GM23338 (cell line): Measurements from ENCODE around the gene ZNF200.

Experiments
- CREB1 ChIP-seq: fragments of 250-450 bp; sonication (Bioruptor Pico); IDR thresholded peaks from 2 replicates; pipeline ENCODE4 v1.5.0; 2020; ENCODE audit warnings: low read depth, mild to moderate bottlenecking, moderate library complexity
- CTCF ChIP-seq, 2 experiments: fragments of 200-600 bp in 1 of 2; sonication (generic) in 1 of 2; conservative IDR thresholded peaks; 2 replicates each; pipeline versions ENCODE4 v1.5.1 to v1.6.1; 2016 to 2017; ENCODE audit warnings: antibody characterized with exemption in 2 of 2, low read depth in 2 of 2, mild to moderate bottlenecking in 2 of 2, moderate library complexity in 1 of 2
- ETS1 ChIP-seq: IDR thresholded peaks from 2 replicates; pipeline ENCODE4 v1.6.1; 2016; ENCODE audit warnings: antibody characterized with exemption
- EZH2 ChIP-seq: fragments of 200-600 bp; sonication (generic); IDR thresholded peaks from one replicate; pipeline ENCODE4 v1.8.0; 2017; ENCODE audit warnings: antibody characterized with exemption, mild to moderate bottlenecking, low read depth; ENCODE audit not compliant: unreplicated experiment
- JUNB ChIP-seq: IDR thresholded peaks from one replicate; pipeline ENCODE4 v1.6.1; 2016; ENCODE audit warnings: antibody characterized with exemption; ENCODE audit not compliant: unreplicated experiment
- NANOG ChIP-seq: IDR thresholded peaks from 2 replicates; pipeline ENCODE4 v1.6.1; 2016; ENCODE audit warnings: antibody characterized with exemption, borderline replicate concordance
- POLR2AphosphoS5 ChIP-seq: IDR thresholded peaks from 2 replicates; pipeline ENCODE4 v1.6.1; 2016; ENCODE audit warnings: antibody characterized with exemption, low read depth
- REST ChIP-seq: IDR thresholded peaks from one replicate; pipeline ENCODE4 v1.6.1; 2018; ENCODE audit warnings: antibody characterized with exemption; ENCODE audit not compliant: unreplicated experiment
- ZNF114 ChIP-seq: fragments of 250-450 bp; sonication (Bioruptor Pico); IDR thresholded peaks from 2 replicates; pipeline ENCODE4 v1.5.0; 2020; ENCODE audit warnings: mild to moderate bottlenecking, moderate library complexity

- TF ChIP-seq EZH2 (no peak), ZNF114 (CRISPR knock-in tag) (no peak), CTCF (conservative IDR thresholded peaks at IDR 0.05; ENCODE audit: low read depth in 2 of 2) (no peak), CREB1 (no peak), REST (no peak), NANOG (no peak), ETS1 (no peak), JUNB (no peak), POLR2AphosphoS5 (no peak)
These were observed 19.4 kb upstream of the ZNF200 start for GRCh38 chr16:3254309-3254708.
